Neural progenitor cell (in vitro differentiated cells): Measurements from ENCODE around the gene TMEM37.

ENCODE experiments used
- EZH2 ChIP-seq: fragments of 200-600 bp; sonication (generic); IDR thresholded peaks from 2 replicates; pipeline ENCODE4 v1.6.1; 2017; ENCODE audit warnings: antibody characterized with exemption, mild to moderate bottlenecking, moderate library complexity
- EZH2phosphoT487 ChIP-seq: fragments of 200-600 bp; sonication (generic); IDR thresholded peaks from 2 replicates; pipeline ENCODE4 v1.6.1; 2017; ENCODE audit warnings: antibody characterized with exemption
- TF ChIP-seq, protein P1 (sequence below): fragments of 200-600 bp; sonication (generic); IDR thresholded peaks from 2 replicates; pipeline ENCODE4 v1.5.1; 2017; ENCODE audit warnings: antibody characterized with exemption, mild to moderate bottlenecking

GRCh38 chr2:119482481-119483394 is 51.1 kb downstream of the TMEM37 start:
- TF ChIP-seq, protein P1, sequence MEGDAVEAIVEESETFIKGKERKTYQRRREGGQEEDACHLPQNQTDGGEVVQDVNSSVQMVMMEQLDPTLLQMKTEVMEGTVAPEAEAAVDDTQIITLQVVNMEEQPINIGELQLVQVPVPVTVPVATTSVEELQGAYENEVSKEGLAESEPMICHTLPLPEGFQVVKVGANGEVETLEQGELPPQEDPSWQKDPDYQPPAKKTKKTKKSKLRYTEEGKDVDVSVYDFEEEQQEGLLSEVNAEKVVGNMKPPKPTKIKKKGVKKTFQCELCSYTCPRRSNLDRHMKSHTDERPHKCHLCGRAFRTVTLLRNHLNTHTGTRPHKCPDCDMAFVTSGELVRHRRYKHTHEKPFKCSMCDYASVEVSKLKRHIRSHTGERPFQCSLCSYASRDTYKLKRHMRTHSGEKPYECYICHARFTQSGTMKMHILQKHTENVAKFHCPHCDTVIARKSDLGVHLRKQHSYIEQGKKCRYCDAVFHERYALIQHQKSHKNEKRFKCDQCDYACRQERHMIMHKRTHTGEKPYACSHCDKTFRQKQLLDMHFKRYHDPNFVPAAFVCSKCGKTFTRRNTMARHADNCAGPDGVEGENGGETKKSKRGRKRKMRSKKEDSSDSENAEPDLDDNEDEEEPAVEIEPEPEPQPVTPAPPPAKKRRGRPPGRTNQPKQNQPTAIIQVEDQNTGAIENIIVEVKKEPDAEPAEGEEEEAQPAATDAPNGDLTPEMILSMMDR, result no peak
- TF ChIP-seq EZH2, result no peak
- TF ChIP-seq EZH2phosphoT487, result no peak
